PC-9 (cell line): ENCODE data around the gene DLG2. TPM values are rescaled to one million over a fixed set of nuclear protein-coding genes. Genes with fewer than 3 reads are reported as not detected.

Experiments
- BruUV-seq: library from RNA; stranded (reverse); fragments of 400-500 nt; replicated peaks from 2 replicates; lab custom pipeline; 2021; lab: Mats Ljungman, UMichigan
- CTCF ChIA-PET: fragments of 300-600 bp; sonication (Branson Sonifier 250); formaldehyde crosslinking; loops from one replicate; lab custom pipeline; 2022; ENCODE audit warnings: antibody characterized with exemption; lab: Charles Lee
- POLR2A ChIA-PET: fragments of 300-600 bp; sonication (Branson Sonifier 250); formaldehyde crosslinking; loops from one replicate; lab custom pipeline; 2022; ENCODE audit warnings: antibody characterized with exemption; ENCODE audit not compliant: unreplicated experiment; lab: Charles Lee
- DNase-seq, 2 experiments: peaks; one replicate each; pipeline versions ENCODE4 v3.0.0 to v3.0.0-alpha.2; 2015 to 2022; ENCODE audit warnings: mixed read lengths in 1 of 2
- H2AFZ ChIP-seq: fragments of 200-600 bp; sonication (generic); 2 replicates; pipeline ENCODE4 v1.8.1; 2017; ENCODE audit warnings: antibody characterized with exemption
- H3F3A ChIP-seq: fragments of 200-600 bp; sonication (generic); 2 replicates; pipeline ENCODE4 v1.8.1; 2017; ENCODE audit warnings: antibody characterized with exemption, mild to moderate bottlenecking, low read depth; ENCODE audit not compliant: insufficient read depth
- H3K27ac ChIP-seq: fragments of 200-600 bp; sonication (generic); 2 replicates; pipeline ENCODE4 v1.6.1; 2016; ENCODE audit warnings: mixed run types
- H3K27me3 ChIP-seq: fragments of 200-600 bp; sonication (generic); 2 replicates; pipeline ENCODE4 v1.6.1; 2016; ENCODE audit warnings: low read depth, mixed run types; ENCODE audit not compliant: insufficient read depth
- H3K36me3 ChIP-seq: fragments of 200-600 bp; sonication (generic); 2 replicates; pipeline ENCODE4 v1.6.1; 2016; ENCODE audit warnings: low read depth, mixed run types
- H3K4me1 ChIP-seq: fragments of 200-600 bp; sonication (generic); replicated peaks from 2 replicates; pipeline ENCODE4 v1.6.1; 2016; ENCODE audit warnings: mixed run types; ENCODE audit not compliant: insufficient read depth
- H3K4me2 ChIP-seq: fragments of 200-600 bp; sonication (generic); 2 replicates; pipeline ENCODE4 v1.6.1; 2017; ENCODE audit warnings: mixed run types
- H3K4me3 ChIP-seq: fragments of 200-600 bp; sonication (generic); 2 replicates; pipeline ENCODE4 v1.6.1; 2016; ENCODE audit warnings: mixed run types
- H3K79me2 ChIP-seq: fragments of 200-600 bp; sonication (generic); 2 replicates; pipeline ENCODE4 v1.6.1; 2017; ENCODE audit warnings: low read depth, mixed run types
- H3K9me2 ChIP-seq: fragments of 200-600 bp; sonication (generic); 2 replicates; pipeline ENCODE4 v1.8.1; 2017; ENCODE audit warnings: mild to moderate bottlenecking; ENCODE audit not compliant: insufficient read depth
- H3K9me3 ChIP-seq: fragments of 200-600 bp; sonication (generic); 2 replicates; pipeline ENCODE4 v1.8.1; 2016; ENCODE audit warnings: low read depth; ENCODE audit not compliant: insufficient read depth
- H4K20me1 ChIP-seq: fragments of 200-600 bp; sonication (generic); 2 replicates; pipeline ENCODE4 v1.8.1; 2017; ENCODE audit not compliant: insufficient read depth
- EZH2 ChIP-seq: fragments of 200-600 bp; sonication (generic); IDR thresholded peaks from 2 replicates; pipeline ENCODE4 v1.8.0; 2017; ENCODE audit warnings: antibody characterized with exemption, low read depth
- intact Hi-C: fragments of 100-400 bp; cut with micrococcal nuclease; formaldehyde crosslinking; loops from one replicate; pipeline ENCODE4 v1.10.0; 2022; ENCODE audit not compliant: unreplicated experiment
- total RNA-seq: library from RNA; stranded (reverse); gene quantifications from 2 replicates; pipeline ENCODE4 v1.2.3, GENCODE V29; 2021
- TF ChIP-seq, protein P1 (sequence below): fragments of 200-600 bp; sonication (generic); conservative IDR thresholded peaks from 2 replicates; pipeline ENCODE4 v1.6.1; 2017; ENCODE audit warnings: mixed run types, antibody characterized with exemption, mild to moderate bottlenecking, moderate library complexity

Gene DLG2
- total RNA-seq, 1 experiment from 2014 or later = 6.4 TPM

DNA sequence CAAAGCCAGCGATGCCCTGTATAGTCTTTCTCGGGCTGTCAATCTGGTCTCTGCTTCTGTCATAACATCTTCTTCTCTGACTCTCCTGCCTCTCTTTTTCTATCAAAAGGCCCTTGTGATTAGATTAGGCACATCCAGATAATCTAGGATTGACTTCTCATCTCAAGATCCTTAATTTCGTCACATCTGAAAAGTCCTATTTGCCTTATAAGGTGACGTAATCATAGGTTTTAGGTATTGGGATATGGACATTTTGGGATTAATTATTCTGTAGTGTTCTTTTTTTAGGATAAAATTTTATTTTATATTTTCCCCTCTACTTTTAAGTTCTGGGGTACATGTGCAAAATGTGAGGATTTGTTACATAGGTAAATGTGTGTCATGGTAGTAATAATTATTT lies 1860.2 kb downstream of the DLG2 start:
- Histone ChIP-seq H4K20me1 (0 out of 2 replicates have a peak, but pooled peaks cover 12% of the 10 kb centered on the region), H3K79me2 (no peaks in the 10 kb centered on the region), H3K4me2 (no peak overlapping the region), H2AFZ (no peak overlapping the region), H3K4me1 (no peaks in the 10 kb centered on the region), H3K9me3 (no peaks in the 10 kb centered on the region), H3K27me3 (0 out of 2 replicates have a peak, but pooled peaks cover 6% of the 10 kb centered on the region), H3K27ac (no peak overlapping the region), H3K9me2 (no peaks in the 10 kb centered on the region), H3K36me3 (no peaks in the 10 kb centered on the region), H3K4me3 (no peak overlapping the region), H3F3A (no peaks in the 10 kb centered on the region)
- DNase-seq = no peak
- ChIA-PET POLR2A (no interaction called here), CTCF (no interaction called here)
- BruUV-seq = no TSS peak
- intact Hi-C loops = no loop called here
- TF ChIP-seq EZH2 = no peak
- TF ChIP-seq, protein P1, sequence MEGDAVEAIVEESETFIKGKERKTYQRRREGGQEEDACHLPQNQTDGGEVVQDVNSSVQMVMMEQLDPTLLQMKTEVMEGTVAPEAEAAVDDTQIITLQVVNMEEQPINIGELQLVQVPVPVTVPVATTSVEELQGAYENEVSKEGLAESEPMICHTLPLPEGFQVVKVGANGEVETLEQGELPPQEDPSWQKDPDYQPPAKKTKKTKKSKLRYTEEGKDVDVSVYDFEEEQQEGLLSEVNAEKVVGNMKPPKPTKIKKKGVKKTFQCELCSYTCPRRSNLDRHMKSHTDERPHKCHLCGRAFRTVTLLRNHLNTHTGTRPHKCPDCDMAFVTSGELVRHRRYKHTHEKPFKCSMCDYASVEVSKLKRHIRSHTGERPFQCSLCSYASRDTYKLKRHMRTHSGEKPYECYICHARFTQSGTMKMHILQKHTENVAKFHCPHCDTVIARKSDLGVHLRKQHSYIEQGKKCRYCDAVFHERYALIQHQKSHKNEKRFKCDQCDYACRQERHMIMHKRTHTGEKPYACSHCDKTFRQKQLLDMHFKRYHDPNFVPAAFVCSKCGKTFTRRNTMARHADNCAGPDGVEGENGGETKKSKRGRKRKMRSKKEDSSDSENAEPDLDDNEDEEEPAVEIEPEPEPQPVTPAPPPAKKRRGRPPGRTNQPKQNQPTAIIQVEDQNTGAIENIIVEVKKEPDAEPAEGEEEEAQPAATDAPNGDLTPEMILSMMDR = no peak

DNA sequence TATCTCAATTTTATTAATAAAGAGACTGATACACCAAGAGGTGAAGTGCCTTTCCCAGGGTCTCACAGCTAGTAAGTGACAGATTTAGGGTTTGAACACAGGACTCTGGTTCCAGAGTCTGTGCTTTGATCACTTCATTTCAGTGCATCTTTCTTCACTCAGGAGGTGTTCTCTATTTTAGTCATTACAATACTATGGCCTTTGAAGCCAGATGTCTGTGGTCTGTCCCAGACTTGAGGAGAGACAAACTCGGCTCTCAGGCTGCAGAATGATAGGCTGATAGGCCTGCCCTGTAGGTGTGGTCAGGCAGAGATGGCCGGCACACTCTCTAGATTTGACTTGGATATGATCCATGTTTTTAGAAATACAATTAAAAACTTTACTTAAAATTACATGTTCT lies 1862.5 kb downstream of the DLG2 start:
- intact Hi-C loops = no loop called here
- ChIA-PET POLR2A (interaction anchor here (0.6 to 0.7 kb wide), 2 partner anchors 452 to 789 kb away, joined by 3 to 4 read pairs; no protein-coding TSS in a partner anchor), CTCF (no interaction called here)
- no peaks in the 10 kb centered on the region for H3K79me2 ChIP-seq
- H2AFZ ChIP-seq = no peak overlapping the region
- H3K4me2 ChIP-seq = no peak overlapping the region
- no peaks in the 10 kb centered on the region for H3F3A ChIP-seq
- no peak overlapping the region for H3K27ac ChIP-seq
- H3K9me3 ChIP-seq = no peaks in the 10 kb centered on the region
- no peaks in the 10 kb centered on the region for H3K36me3 ChIP-seq
- H4K20me1 ChIP-seq = 0 out of 2 replicates have a peak, but pooled peaks cover 3% of the 10 kb centered on the region
- TF ChIP-seq, protein P1 = no peak
- TF ChIP-seq EZH2 = no peak
- H3K9me2 ChIP-seq = no peaks in the 10 kb centered on the region
- no peaks in the 10 kb centered on the region for H3K27me3 ChIP-seq
- no TSS peak for BruUV-seq
- DNase-seq = no peak
- H3K4me3 ChIP-seq = no peak overlapping the region
- H3K4me1 ChIP-seq = no peaks in the 10 kb centered on the region

DNA sequence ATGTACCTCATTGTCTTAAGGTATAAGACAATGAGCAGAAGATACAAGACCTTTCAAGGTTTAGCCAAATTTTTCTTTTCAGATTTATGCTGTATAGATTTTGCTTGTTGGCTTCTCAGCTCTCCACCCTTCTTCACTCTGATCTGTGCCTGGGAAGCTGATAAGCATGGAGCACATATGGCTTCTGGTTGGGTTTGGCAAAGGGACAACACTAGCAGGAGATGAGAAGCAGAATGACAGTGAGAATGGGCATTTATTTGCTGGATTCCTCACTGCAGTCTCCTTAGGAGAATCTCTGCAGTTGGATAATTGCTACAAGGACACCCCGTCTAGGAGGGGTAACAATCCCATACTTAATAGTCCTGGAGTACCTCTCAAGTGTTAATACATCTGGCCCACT lies 1866.2 kb downstream of the DLG2 start:
- no peak overlapping the region for H3K4me2 ChIP-seq
- BruUV-seq = no TSS peak

More for the DNA sequence above, 1866.2 kb downstream of the DLG2 start:
- H3K9me2 ChIP-seq = no peaks in the 10 kb centered on the region
- H2AFZ ChIP-seq = no peak overlapping the region
- no peak for DNase-seq
- no peaks in the 10 kb centered on the region for H3K79me2 ChIP-seq
- H3K4me3 ChIP-seq = no peak overlapping the region
- ChIA-PET POLR2A (no interaction called here), CTCF (no interaction called here)
- no peaks in the 10 kb centered on the region for H3K36me3 ChIP-seq
- no peaks in the 10 kb centered on the region for H3K27me3 ChIP-seq
- no peaks in the 10 kb centered on the region for H3F3A ChIP-seq
- H3K27ac ChIP-seq = no peak overlapping the region
- intact Hi-C loops = no loop called here
- TF ChIP-seq, protein P1 = no peak
- TF ChIP-seq EZH2 = no peak
- H3K9me3 ChIP-seq = no peaks in the 10 kb centered on the region
- 0 out of 2 replicates have a peak, but pooled peaks cover 3% of the 10 kb centered on the region for H4K20me1 ChIP-seq
- H3K4me1 ChIP-seq = no peaks in the 10 kb centered on the region
